Measurements from ENCODE around the gene GDF7.

The GDF7 gene

DNA sequence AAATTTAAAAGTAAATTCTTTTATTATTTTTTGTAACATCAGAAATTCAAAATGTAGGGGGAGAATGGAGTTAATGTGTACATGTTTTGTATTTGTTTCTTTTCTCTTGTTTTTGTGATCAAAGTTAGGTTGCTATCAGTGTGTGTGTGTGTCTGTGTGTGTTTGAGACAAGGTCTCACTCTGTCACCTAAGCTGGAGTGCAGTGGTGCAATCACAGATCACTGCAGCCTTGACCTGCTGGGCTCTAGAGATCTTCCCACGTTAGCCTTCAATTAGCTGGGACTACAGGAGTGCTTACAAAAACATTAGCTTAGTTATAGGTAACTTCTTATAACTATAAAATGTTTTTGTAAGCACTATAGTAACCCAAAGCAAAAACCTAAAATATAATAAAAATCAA, 50.7 kb downstream of the GDF7 start:
- no peak overlapping the region for H3K4me3 ChIP-seq (ENCODE audit: low read length)
- no peak for DNase-seq (ENCODE audit: low read depth)
- no peak for TF ChIP-seq CTCF (IDR thresholded peaks at IDR 0.05; ENCODE audit: insufficient read depth, low read depth, low read length, missing control alignments)

DNA sequence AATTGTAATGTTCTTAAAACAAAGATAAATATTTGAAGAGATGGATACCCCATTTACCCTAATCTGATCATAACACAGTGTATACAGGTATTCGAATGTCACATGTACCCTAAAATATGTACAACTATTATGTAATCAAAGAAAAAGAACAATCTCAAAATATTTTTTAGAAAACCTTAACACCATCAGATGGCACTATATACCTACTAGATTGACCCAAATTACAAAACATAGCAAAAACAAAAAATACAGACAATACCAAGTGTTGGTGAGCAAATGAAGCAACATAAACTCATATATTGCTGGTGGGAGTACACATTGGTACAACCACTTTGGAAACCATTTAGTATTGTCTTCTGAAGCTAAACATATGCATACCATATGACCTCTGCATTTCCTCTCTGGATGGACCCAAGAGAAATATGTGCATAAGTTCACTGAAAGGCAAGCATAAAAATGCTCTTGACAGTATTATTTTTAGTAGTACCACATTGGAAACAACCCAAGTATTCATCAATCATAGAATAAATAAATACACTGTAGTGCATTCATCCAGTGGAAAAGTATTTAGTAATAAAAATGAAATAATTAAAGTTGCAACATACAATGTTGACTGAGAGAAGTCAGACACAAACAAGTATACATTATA, 55.8 kb downstream of the GDF7 start:
- no peak overlapping the region for H3K4me3 ChIP-seq (ENCODE audit: low read length)
- no peak for TF ChIP-seq CTCF (IDR thresholded peaks at IDR 0.05; ENCODE audit: insufficient read depth, low read depth, low read length, missing control alignments)
- no peak for DNase-seq (ENCODE audit: low read depth)

- TF ChIP-seq CTCF (IDR thresholded peaks at IDR 0.05; ENCODE audit: insufficient read depth, low read depth, low read length, missing control alignments): no peak
- no peak for DNase-seq (ENCODE audit: low read depth)
Observed at GRCh38 chr2:20723543-20723942, 56.6 kb downstream of the GDF7 start.

GRCh38 chr2:20724500-20725053, 57.6 kb downstream of the GDF7 start:
- TF ChIP-seq CTCF (IDR thresholded peaks at IDR 0.05; ENCODE audit: insufficient read depth, low read depth, low read length, missing control alignments): no peak
- DNase-seq (ENCODE audit: low read depth): no peak
- no peak overlapping the region for H3K4me3 ChIP-seq (ENCODE audit: low read length)

More at GRCh38 chr2:20723543-20723942, 56.6 kb downstream of the GDF7 start:
- no peak overlapping the region for H3K4me3 ChIP-seq (ENCODE audit: low read length)

GRCh38 chr2:20725782-20726181, 58.8 kb downstream of the GDF7 start:
- H3K4me3 ChIP-seq (ENCODE audit: low read length): no peak overlapping the region
- TF ChIP-seq CTCF (IDR thresholded peaks at IDR 0.05; ENCODE audit: insufficient read depth, low read depth, low read length, missing control alignments): no peak
- no peak for DNase-seq (ENCODE audit: low read depth)

DNA sequence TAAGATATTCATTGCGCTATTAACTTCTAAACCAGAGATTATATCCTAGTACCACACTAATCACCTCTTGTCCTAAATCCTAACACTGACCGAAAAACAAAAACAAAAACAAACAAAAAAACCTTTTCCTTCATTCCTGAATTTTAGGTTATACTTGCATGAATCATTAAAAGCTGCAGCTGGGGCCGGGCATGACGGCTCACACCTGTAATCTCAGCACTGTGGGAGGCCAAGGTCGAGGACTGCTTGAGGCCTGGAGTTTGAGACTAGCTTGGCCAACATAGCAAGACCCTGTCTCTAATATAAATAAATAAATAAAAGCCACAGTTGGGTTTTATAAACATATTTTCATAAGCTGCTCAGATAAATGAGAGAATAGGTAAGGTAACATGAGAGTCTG, 60.0 kb downstream of the GDF7 start:
- no peak for DNase-seq (ENCODE audit: low read depth)
- H3K4me3 ChIP-seq (ENCODE audit: low read length): no peak overlapping the region
- TF ChIP-seq CTCF (IDR thresholded peaks at IDR 0.05; ENCODE audit: insufficient read depth, low read depth, low read length, missing control alignments): no peak
